Measurements from ENCODE around the gene ITGA3. TPM values are rescaled to one million over a fixed set of nuclear protein-coding genes. Genes with fewer than 3 reads are reported as not detected.

ITGA3 gene
- total and polyA plus RNA-seq, 2 of the 13 experiments (the other 11 are each of a cell fraction or from before 2014, with no cell fraction given) = 0.48 to 0.69 TPM

DNA sequence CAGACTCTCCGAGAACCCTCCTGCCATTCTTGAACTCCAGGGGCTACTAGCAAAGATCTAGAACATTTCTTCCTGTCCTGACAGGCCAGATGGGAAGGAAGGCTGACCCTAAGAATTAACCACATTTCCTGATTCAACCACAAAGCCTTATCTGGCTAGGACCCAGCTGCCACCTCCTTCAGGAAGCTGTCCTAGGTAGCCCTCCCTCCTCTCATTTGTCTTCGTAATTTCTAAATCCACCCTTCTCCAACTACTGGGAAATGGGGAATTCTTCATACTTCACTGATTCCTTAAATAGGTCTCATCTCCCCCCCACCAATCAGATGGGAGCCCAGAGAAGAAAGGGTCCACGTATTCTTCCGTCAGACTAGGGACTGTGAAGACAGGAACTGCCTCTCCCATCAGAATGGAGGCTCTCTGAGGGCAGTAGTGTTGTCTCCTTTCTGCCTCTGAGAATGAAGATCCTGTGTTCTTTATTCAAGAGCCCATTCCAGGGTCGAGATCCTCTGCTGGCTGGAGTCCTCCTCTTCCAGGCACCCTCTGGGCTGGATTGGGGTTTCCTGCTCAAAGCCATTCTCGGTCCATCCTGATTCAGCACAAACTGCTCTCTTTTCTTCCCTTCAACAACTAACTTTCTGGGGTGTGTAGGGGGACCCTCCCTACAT lies 71.9 kb downstream of the ITGA3 start:
- H3K9me3 ChIP-seq (ENCODE audit: low read length) = no peaks in the 10 kb centered on the region
- no peaks in the 10 kb centered on the region for H3K79me2 ChIP-seq (ENCODE audit: insufficient read depth, low read length)
- peaks cover 51% of the 10 kb centered on the region for H3K4me1 ChIP-seq (ENCODE audit: insufficient read depth, low read length)
- H3K27ac ChIP-seq (ENCODE audit: extremely low read length, insufficient read depth, low read length) = no peak overlapping the region
- no peak for DNase-seq (ENCODE audit: low spot score)
- no peak overlapping the region for H2AFZ ChIP-seq (ENCODE audit: low read length)
- in situ Hi-C loops (cut with HindIII; ENCODE audit: extremely low pct_ligation_motif_present, low pct_unique_long_range_greater_than_20kb) = no loop called here
- no peak for FAIRE-seq
- ATAC-seq = no peak
- H3K36me3 ChIP-seq (replicated peaks in 1 of 2; ENCODE audit: control insufficient read depth in 1 of 2, insufficient read depth in 2 of 2, low read length in 2 of 2) = no peaks in the 10 kb centered on the region
- intact Hi-C loops (cut with micrococcal nuclease; ENCODE audit: unreplicated experiment) = no loop called here
- ChIA-PET CTCF (ENCODE audit: low intra/inter-chr PET ratio, low total read pairs) (no interaction called here), POLR2A (no interaction called here)
- WGBS (ENCODE audit: low lambda C conversion rate) = 48% methylated on average over 6 of the region's 6 CpGs
- BruUV-seq (replicated peaks) = no TSS peak
- H3K4me2 ChIP-seq (ENCODE audit: low read depth, low read length) = no peak overlapping the region
- no peak overlapping the region for H3K9ac ChIP-seq (ENCODE audit: insufficient read depth, low read depth, low read length)
- no peak overlapping the region for H3K4me3 ChIP-seq (replicated peaks in 1 of 3; ENCODE audit: insufficient read depth in 1 of 3, low read depth in 2 of 3, low read length in 3 of 3)
- no peaks in the 10 kb centered on the region for H4K20me1 ChIP-seq (ENCODE audit: insufficient read depth, low read length)
- peaks cover 10 to 32% of the 10 kb centered on the region in 2 experiments for H3K27me3 ChIP-seq (ENCODE audit: control insufficient read depth in 1 of 2, insufficient read depth in 2 of 2, low read length in 2 of 2)
- no peak for TF ChIP-seq REL (CRISPR knock-in tag; conservative IDR thresholded peaks at IDR 0.05)
- no peak for TF ChIP-seq TP53 (CRISPR knock-in tag; conservative IDR thresholded peaks at IDR 0.05)
- no peak for TF ChIP-seq ZNF281 (CRISPR knock-in tag; IDR thresholded peaks at IDR 0.05; ENCODE audit: borderline replicate concordance)
- no peak for TF ChIP-seq KLF13 (CRISPR knock-in tag; IDR thresholded peaks at IDR 0.05)
- no peak for TF ChIP-seq SOX5 (CRISPR knock-in tag; IDR thresholded peaks at IDR 0.05; ENCODE audit: borderline replicate concordance)
- TF ChIP-seq, protein P1, sequence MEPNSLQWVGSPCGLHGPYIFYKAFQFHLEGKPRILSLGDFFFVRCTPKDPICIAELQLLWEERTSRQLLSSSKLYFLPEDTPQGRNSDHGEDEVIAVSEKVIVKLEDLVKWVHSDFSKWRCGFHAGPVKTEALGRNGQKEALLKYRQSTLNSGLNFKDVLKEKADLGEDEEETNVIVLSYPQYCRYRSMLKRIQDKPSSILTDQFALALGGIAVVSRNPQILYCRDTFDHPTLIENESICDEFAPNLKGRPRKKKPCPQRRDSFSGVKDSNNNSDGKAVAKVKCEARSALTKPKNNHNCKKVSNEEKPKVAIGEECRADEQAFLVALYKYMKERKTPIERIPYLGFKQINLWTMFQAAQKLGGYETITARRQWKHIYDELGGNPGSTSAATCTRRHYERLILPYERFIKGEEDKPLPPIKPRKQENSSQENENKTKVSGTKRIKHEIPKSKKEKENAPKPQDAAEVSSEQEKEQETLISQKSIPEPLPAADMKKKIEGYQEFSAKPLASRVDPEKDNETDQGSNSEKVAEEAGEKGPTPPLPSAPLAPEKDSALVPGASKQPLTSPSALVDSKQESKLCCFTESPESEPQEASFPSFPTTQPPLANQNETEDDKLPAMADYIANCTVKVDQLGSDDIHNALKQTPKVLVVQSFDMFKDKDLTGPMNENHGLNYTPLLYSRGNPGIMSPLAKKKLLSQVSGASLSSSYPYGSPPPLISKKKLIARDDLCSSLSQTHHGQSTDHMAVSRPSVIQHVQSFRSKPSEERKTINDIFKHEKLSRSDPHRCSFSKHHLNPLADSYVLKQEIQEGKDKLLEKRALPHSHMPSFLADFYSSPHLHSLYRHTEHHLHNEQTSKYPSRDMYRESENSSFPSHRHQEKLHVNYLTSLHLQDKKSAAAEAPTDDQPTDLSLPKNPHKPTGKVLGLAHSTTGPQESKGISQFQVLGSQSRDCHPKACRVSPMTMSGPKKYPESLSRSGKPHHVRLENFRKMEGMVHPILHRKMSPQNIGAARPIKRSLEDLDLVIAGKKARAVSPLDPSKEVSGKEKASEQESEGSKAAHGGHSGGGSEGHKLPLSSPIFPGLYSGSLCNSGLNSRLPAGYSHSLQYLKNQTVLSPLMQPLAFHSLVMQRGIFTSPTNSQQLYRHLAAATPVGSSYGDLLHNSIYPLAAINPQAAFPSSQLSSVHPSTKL (CRISPR knock-in tag; IDR thresholded peaks at IDR 0.05) = no peak
- TF ChIP-seq ZNF557 (CRISPR knock-in tag; IDR thresholded peaks at IDR 0.05) = no peak
- TF ChIP-seq GATAD2A (CRISPR knock-in tag; IDR thresholded peaks at IDR 0.05) = no peak
- no peak for TF ChIP-seq TEAD2 (CRISPR knock-in tag; IDR thresholded peaks at IDR 0.05)
- no peak for TF ChIP-seq CHCHD3 (CRISPR knock-in tag; IDR thresholded peaks at IDR 0.05)
- TF ChIP-seq KAT7 (CRISPR knock-in tag; IDR thresholded peaks at IDR 0.05; ENCODE audit: borderline replicate concordance) = no peak
- no peak for TF ChIP-seq KDM3A (CRISPR knock-in tag; IDR thresholded peaks at IDR 0.05; ENCODE audit: low read depth)
- TF ChIP-seq ETV5 (CRISPR knock-in tag; IDR thresholded peaks at IDR 0.05; ENCODE audit: borderline replicate concordance) = no peak
- no peak for TF ChIP-seq ZNF124 (CRISPR knock-in tag; IDR thresholded peaks at IDR 0.05)
- no peak for TF ChIP-seq GPBP1L1 (CRISPR knock-in tag; IDR thresholded peaks at IDR 0.05)
- no peak for TF ChIP-seq NFIB (CRISPR knock-in tag; IDR thresholded peaks at IDR 0.05; ENCODE audit: borderline replicate concordance)
- no peak for TF ChIP-seq SIN3A (IDR thresholded peaks at IDR 0.05; ENCODE audit: borderline replicate concordance, low read depth, low read length)
